Activated CD4-positive, CD25-positive, alpha-beta regulatory T cell treated with anti-CD3 and anti-CD28 coated beads, Interleukin-2, amount 50 U/mL, for 24 hours (primary cell): ENCODE results near the gene UBTD1.
A peak's percentile ranks its signal among the peaks of the same experiment; 100 is the strongest.
"Not testable (repeated sequence)": the region's sequence is repeated elsewhere in the genome, so short reads cannot be mapped to it uniquely, and the experiment has no call there.

Source experiments
- ATAC-seq, 2 donors: fragments of 150-1000 bp; cut with Tn5 transposase; one replicate each; pipeline ENCODE4 v1.10.0; 2021; ENCODE audit warnings: mild to moderate bottlenecking in 1 of 2, moderate library complexity in 1 of 2

Gene UBTD1

GRCh38 chr10:97498841-97499560, at the start of gene UBTD1:
TSS of gene UBTD1 (plus strand) at chr10:97498924. CDS start at chr10:97499204, 280 bp downstream.
- ATAC-seq: no peak

GRCh38 chr10:97450828-97451227, 47.9 kb upstream of the UBTD1 start:
- ATAC-seq: no peak

GRCh38 chr10:97451605-97452004, 47.1 kb upstream of the UBTD1 start:
- ATAC-seq: no peak

GRCh38 chr10:97452352-97452751, 46.4 kb upstream of the UBTD1 start:
- no peak for ATAC-seq

GRCh38 chr10:97454330-97455036, 44.2 kb upstream of the UBTD1 start:
- peak; percentile 82 to 85 for ATAC-seq

- ATAC-seq: no peak
Observed at GRCh38 chr10:97456034-97456685, 42.6 kb upstream of the UBTD1 start.

- ATAC-seq: no peak
Observed at GRCh38 chr10:97456686-97457065, 42.0 kb upstream of the UBTD1 start.

- ATAC-seq: no peak
Observed at GRCh38 chr10:97459111-97459510, 39.6 kb upstream of the UBTD1 start.

GRCh38 chr10:97459933-97460332, 38.8 kb upstream of the UBTD1 start:
- ATAC-seq: no peak

- ATAC-seq: no peak
Observed at GRCh38 chr10:97462309-97462708, 36.4 kb upstream of the UBTD1 start.

GRCh38 chr10:97463363-97464132, 35.2 kb upstream of the UBTD1 start:
- peak in 1 of 2 donors; percentile 47 for ATAC-seq

- no peak for ATAC-seq
Observed at GRCh38 chr10:97464226-97464625, 34.5 kb upstream of the UBTD1 start.

GRCh38 chr10:97465982-97466381, 32.7 kb upstream of the UBTD1 start:
- no peak for ATAC-seq

- no peak for ATAC-seq
Observed at GRCh38 chr10:97466755-97467154, 32.0 kb upstream of the UBTD1 start.

GRCh38 chr10:97468162-97468561, 30.6 kb upstream of the UBTD1 start:
- ATAC-seq: no peak

GRCh38 chr10:97468781-97469180, 29.9 kb upstream of the UBTD1 start:
- ATAC-seq: not testable (repeated sequence)

GRCh38 chr10:97474918-97475317, 23.8 kb upstream of the UBTD1 start:
- ATAC-seq: no peak

GRCh38 chr10:97475936-97476594, 22.7 kb upstream of the UBTD1 start:
- no peak for ATAC-seq

GRCh38 chr10:97479410-97479809, 19.3 kb upstream of the UBTD1 start:
- not testable (repeated sequence) for ATAC-seq

- ATAC-seq: no peak
Observed at GRCh38 chr10:97479939-97480338, 18.8 kb upstream of the UBTD1 start.

- no peak for ATAC-seq
Observed at GRCh38 chr10:97481071-97481470, 17.7 kb upstream of the UBTD1 start.

GRCh38 chr10:97482381-97482780, 16.3 kb upstream of the UBTD1 start:
- ATAC-seq: no peak
